ENCODE measurements around the gene SLC6A1. TPM values are rescaled to one million over a fixed set of nuclear protein-coding genes. Genes with fewer than 3 reads are reported as not detected.

The SLC6A1 gene
- total RNA-seq, 1 experiment from 2014 or later, result not detected

- BruUV-seq (replicated peaks), result no TSS peak
- no peak overlapping the region for H3K27ac ChIP-seq (ENCODE audit: low read depth, low read length)
- H3K9me3 ChIP-seq (ENCODE audit: control insufficient read depth in 1 of 2, insufficient read depth in 1 of 2, low read depth in 1 of 2, low read length in 2 of 2), result no peaks in the 10 kb centered on the region
- peaks cover 42% of the 10 kb centered on the region for H3K27me3 ChIP-seq (ENCODE audit: insufficient read depth, low read length)
- no peak overlapping the region for H2AFZ ChIP-seq (ENCODE audit: low read depth, low read length, poor library complexity, severe bottlenecking)
- H3K79me2 ChIP-seq (ENCODE audit: insufficient read depth, low read length), result no peaks in the 10 kb centered on the region
- no peak overlapping the region for H3K9ac ChIP-seq (ENCODE audit: low read length)
- intact Hi-C loops (cut with micrococcal nuclease), result no loop called here
- ChIA-PET CTCF (interaction anchor here (1.1 kb wide), 1 partner anchor 282 kb away, joined by 3 read pairs; no protein-coding TSS in a partner anchor), POLR2A (no interaction called here), RAD21 (ENCODE audit: low non-redundant PET in 1 of 2, low total read pairs in 2 of 2, uncharacterized antibody in 2 of 2, unreplicated experiment in 2 of 2) (no interaction called here)
- no peaks in the 10 kb centered on the region for H4K20me1 ChIP-seq (ENCODE audit: insufficient read depth)
- H3K4me2 ChIP-seq (ENCODE audit: low read length), result no peak overlapping the region
- H3K9me2 ChIP-seq (ENCODE audit: insufficient read depth), result no peaks in the 10 kb centered on the region
- H3K4me1 ChIP-seq (ENCODE audit: control insufficient read depth in 1 of 2, insufficient read depth in 2 of 2, low read length in 2 of 2), result no peaks in the 10 kb centered on the region
- DNase-seq (ENCODE audit: low read depth, low spot score) (no peak), ATAC-seq (no peak)
- TF ChIP-seq SP1 (IDR thresholded peaks at IDR 0.05; ENCODE audit: low read depth) (no peak), JUND (IDR thresholded peaks at IDR 0.05) (no peak), ZBTB33 (IDR thresholded peaks at IDR 0.05; ENCODE audit: extremely low read depth, insufficient replicate concordance, low read length) (no peak), REST (IDR thresholded peaks at IDR 0.05; ENCODE audit: low read depth) (no peak), CBX3 (IDR thresholded peaks at IDR 0.05; ENCODE audit: low read depth) (no peak), SIN3A (IDR thresholded peaks at IDR 0.05; ENCODE audit: low read depth) (no peak), SRF (IDR thresholded peaks at IDR 0.05; ENCODE audit: low read depth) (no peak), ZFX (IDR thresholded peaks at IDR 0.05) (no peak), TCF7L2 (IDR thresholded peaks at IDR 0.05; ENCODE audit: borderline replicate concordance, extremely low read depth, insufficient read depth, insufficient read length) (no peak)
- TF ChIP-seq, protein P1, sequence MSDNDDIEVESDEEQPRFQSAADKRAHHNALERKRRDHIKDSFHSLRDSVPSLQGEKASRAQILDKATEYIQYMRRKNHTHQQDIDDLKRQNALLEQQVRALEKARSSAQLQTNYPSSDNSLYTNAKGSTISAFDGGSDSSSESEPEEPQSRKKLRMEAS (IDR thresholded peaks at IDR 0.05), result no peak
- H3K4me3 ChIP-seq (replicated peaks in 1 of 2; ENCODE audit: low read depth in 1 of 2, low read length in 2 of 2), result no peak overlapping the region
- H3K36me3 ChIP-seq (ENCODE audit: control insufficient read depth in 1 of 2, insufficient read depth in 2 of 2, low read length in 2 of 2), result no peaks in the 10 kb centered on the region
Measured at GRCh38 chr3:11054739-11055438, 62.3 kb downstream of the SLC6A1 start.

Data from HCT116 (cell line).